GM23338 (cell line): ENCODE results near the gene SHOC1. TPM values are rescaled to one million over a fixed set of nuclear protein-coding genes. Genes with fewer than 3 reads are reported as not detected.

Source experiments
- ATAC-seq: fragments of 200-7000 bp; cut with Tn5 transposase; 3 replicates; pipeline ENCODE4 v1.9.1; 2020
- DNase-seq: peaks from one replicate; pipeline ENCODE4 v3.0.0-alpha.2; 2015; ENCODE audit warnings: low spot score
- H2AFZ ChIP-seq: fragments of 200-600 bp; sonication (generic); 2 replicates; pipeline ENCODE4 v1.8.0; 2016; ENCODE audit warnings: antibody characterized with exemption, mild to moderate bottlenecking, moderate library complexity
- H3F3A ChIP-seq: fragments of 200-600 bp; sonication (generic); replicated peaks from 2 replicates; pipeline ENCODE4 v1.8.0; 2017; ENCODE audit warnings: antibody characterized with exemption, mixed run types, low read depth
- H3K27ac ChIP-seq: fragments of 200-600 bp; sonication (generic); 2 replicates; pipeline ENCODE4 v1.6.1; 2016; ENCODE audit warnings: low read depth
- H3K27me3 ChIP-seq: fragments of 200-600 bp; sonication (generic); 2 replicates; pipeline ENCODE4 v1.8.0; 2016; ENCODE audit warnings: mild to moderate bottlenecking, mixed run types, moderate library complexity; ENCODE audit not compliant: insufficient read depth
- H3K36me3 ChIP-seq: fragments of 200-600 bp; sonication (generic); 2 replicates; pipeline ENCODE4 v1.8.0; 2016; ENCODE audit warnings: mild to moderate bottlenecking; ENCODE audit not compliant: insufficient read depth
- H3K4me1 ChIP-seq: fragments of 200-600 bp; sonication (generic); 2 replicates; pipeline ENCODE4 v1.8.0; 2016; ENCODE audit warnings: mild to moderate bottlenecking, moderate library complexity; ENCODE audit not compliant: insufficient read depth
- H3K4me2 ChIP-seq: fragments of 200-600 bp; sonication (generic); 2 replicates; pipeline ENCODE4 v1.7.1; 2017; ENCODE audit warnings: mixed run types
- H3K4me3 ChIP-seq: fragments of 200-600 bp; sonication (generic); 2 replicates; pipeline ENCODE4 v1.6.1; 2016; ENCODE audit warnings: mixed run types
- H3K79me2 ChIP-seq: fragments of 200-600 bp; sonication (generic); replicated peaks from 2 replicates; pipeline ENCODE4 v1.8.0; 2017; ENCODE audit warnings: mild to moderate bottlenecking; ENCODE audit not compliant: insufficient read depth
- H3K9me2 ChIP-seq: fragments of 200-600 bp; sonication (generic); 2 replicates; pipeline ENCODE4 v1.8.0; 2017; ENCODE audit not compliant: insufficient read depth
- H4K20me1 ChIP-seq: fragments of 200-600 bp; sonication (generic); replicated peaks from 2 replicates; pipeline ENCODE4 v1.8.0; 2017; ENCODE audit warnings: mild to moderate bottlenecking; ENCODE audit not compliant: insufficient read depth
- H3K27ac Mint-ChIP-seq: 2 replicates; pipeline ENCODE4 v1.8.0; 2020; ENCODE audit warnings: inconsistent platforms, mild to moderate bottlenecking, moderate library complexity, mixed read lengths
- H3K27me3 Mint-ChIP-seq: 3 replicates; pipeline ENCODE4 v1.8.0; 2022; ENCODE audit warnings: low read depth, mild to moderate bottlenecking, moderate library complexity, mixed read lengths, inconsistent platforms; ENCODE audit not compliant: insufficient read depth, poor library complexity
- H3K36me3 Mint-ChIP-seq: 3 replicates; pipeline ENCODE4 v1.8.0; 2021; ENCODE audit warnings: low read depth, mild to moderate bottlenecking, inconsistent platforms, moderate library complexity, mixed read lengths
- H3K4me1 Mint-ChIP-seq: 3 replicates; pipeline ENCODE4 v1.8.0; 2020; ENCODE audit warnings: mild to moderate bottlenecking, inconsistent platforms, mixed read lengths
- H3K4me3 Mint-ChIP-seq: 3 replicates; pipeline ENCODE4 v1.8.0; 2021; ENCODE audit warnings: moderate library complexity, mild to moderate bottlenecking, inconsistent platforms, mixed read lengths
- H3K9me3 Mint-ChIP-seq: 3 replicates; pipeline ENCODE4 v1.8.0; 2020; ENCODE audit warnings: moderate library complexity, mild to moderate bottlenecking, inconsistent platforms, mixed read lengths
- CREB1 ChIP-seq: fragments of 250-450 bp; sonication (Bioruptor Pico); IDR thresholded peaks from 2 replicates; pipeline ENCODE4 v1.5.0; 2020; ENCODE audit warnings: low read depth, mild to moderate bottlenecking, moderate library complexity
- CTCF ChIP-seq, 2 experiments: fragments of 200-600 bp in 1 of 2; sonication (generic) in 1 of 2; conservative IDR thresholded peaks; 2 replicates each; pipeline versions ENCODE4 v1.5.1 to v1.6.1; 2016 to 2017; ENCODE audit warnings: antibody characterized with exemption in 2 of 2, low read depth in 2 of 2, mild to moderate bottlenecking in 2 of 2, moderate library complexity in 1 of 2
- ETS1 ChIP-seq: IDR thresholded peaks from 2 replicates; pipeline ENCODE4 v1.6.1; 2016; ENCODE audit warnings: antibody characterized with exemption
- EZH2 ChIP-seq: fragments of 200-600 bp; sonication (generic); IDR thresholded peaks from one replicate; pipeline ENCODE4 v1.8.0; 2017; ENCODE audit warnings: antibody characterized with exemption, mild to moderate bottlenecking, low read depth; ENCODE audit not compliant: unreplicated experiment
- EZH2phosphoT487 ChIP-seq: fragments of 200-600 bp; sonication (generic); IDR thresholded peaks from one replicate; pipeline ENCODE4 v1.8.1; 2018; ENCODE audit warnings: antibody characterized with exemption; ENCODE audit not compliant: unreplicated experiment
- JUNB ChIP-seq: IDR thresholded peaks from one replicate; pipeline ENCODE4 v1.6.1; 2016; ENCODE audit warnings: antibody characterized with exemption; ENCODE audit not compliant: unreplicated experiment
- NANOG ChIP-seq: IDR thresholded peaks from 2 replicates; pipeline ENCODE4 v1.6.1; 2016; ENCODE audit warnings: antibody characterized with exemption, borderline replicate concordance
- POLR2AphosphoS5 ChIP-seq: IDR thresholded peaks from 2 replicates; pipeline ENCODE4 v1.6.1; 2016; ENCODE audit warnings: antibody characterized with exemption, low read depth
- STAT1 ChIP-seq: IDR thresholded peaks from one replicate; pipeline ENCODE4 v1.6.1; 2016; ENCODE audit warnings: antibody characterized with exemption; ENCODE audit not compliant: unreplicated experiment
- ZNF114 ChIP-seq: fragments of 250-450 bp; sonication (Bioruptor Pico); IDR thresholded peaks from 2 replicates; pipeline ENCODE4 v1.5.0; 2020; ENCODE audit warnings: mild to moderate bottlenecking, moderate library complexity
- ZNF331 ChIP-seq: fragments of 250-450 bp; sonication (Bioruptor Pico); IDR thresholded peaks from 2 replicates; pipeline ENCODE4 v1.5.0; 2020; ENCODE audit warnings: low read depth, mild to moderate bottlenecking, moderate library complexity
- ZNF462 ChIP-seq: fragments of 250-450 bp; sonication (Bioruptor Pico); IDR thresholded peaks from 2 replicates; pipeline ENCODE4 v1.5.0; 2020; ENCODE audit warnings: mild to moderate bottlenecking, moderate library complexity
- polyA plus RNA-seq: library from polyadenylated mRNA; unstranded; fragments of >200 nt; fragmentation: Nextera tagmentation; extraction: Ambion mirVana; gene quantifications from 2 replicates; pipeline ENCODE4 v1.2.1, GENCODE V29; 2016
- total RNA-seq: library from RNA; depleted of rRNA; stranded (reverse); fragments of >200 nt; shearing (Covaris generic); gene quantifications from 2 replicates; pipeline ENCODE4 v1.2.3, GENCODE V29; 2014

The SHOC1 gene
- total and polyA plus RNA-seq, 2 experiments from 2014 or later = 0.39 TPM; not detected in 1

- no peaks in the 10 kb centered on the region for H3K4me1 ChIP-seq
- H3K4me2 ChIP-seq = no peak overlapping the region
- H3K4me1 Mint-ChIP-seq = no peaks in the 10 kb centered on the region
- H3K27ac ChIP-seq = no peak overlapping the region
- no peaks in the 10 kb centered on the region for H3F3A ChIP-seq
- H3K36me3 ChIP-seq = no peaks in the 10 kb centered on the region
- no peaks in the 10 kb centered on the region for H3K79me2 ChIP-seq
- H2AFZ ChIP-seq = no peak overlapping the region
- H4K20me1 ChIP-seq = no peaks in the 10 kb centered on the region
- TF ChIP-seq EZH2phosphoT487 (no peak), STAT1 (no peak), JUNB (no peak), ETS1 (no peak), CREB1 (CRISPR knock-in tag) (no peak), CTCF (conservative IDR thresholded peaks at IDR 0.05; ENCODE audit: low read depth in 2 of 2) (no peak), NANOG (no peak), POLR2AphosphoS5 (no peak), EZH2 (no peak), ZNF331 (CRISPR knock-in tag) (no peak)
- no peak overlapping the region for H3K4me3 ChIP-seq
- H3K36me3 Mint-ChIP-seq = no peaks in the 10 kb centered on the region
- H3K27me3 ChIP-seq = no peaks in the 10 kb centered on the region
- H3K27ac Mint-ChIP-seq = no peak overlapping the region
- no peak for ATAC-seq
- no peaks in the 10 kb centered on the region for H3K9me2 ChIP-seq
- DNase-seq = no peak
- H3K9me3 Mint-ChIP-seq = no peaks in the 10 kb centered on the region
- no peak overlapping the region for H3K4me3 Mint-ChIP-seq
- no peaks in the 10 kb centered on the region for H3K27me3 Mint-ChIP-seq
These were observed 45.2 kb upstream of the SHOC1 start for GRCh38 chr9:111839987-111840386.

- H3F3A ChIP-seq = no peaks in the 10 kb centered on the region
- H3K27ac Mint-ChIP-seq = no peak overlapping the region
- no peaks in the 10 kb centered on the region for H3K36me3 ChIP-seq
- no peaks in the 10 kb centered on the region for H4K20me1 ChIP-seq
- H3K4me1 ChIP-seq = no peaks in the 10 kb centered on the region
- H3K4me1 Mint-ChIP-seq = no peaks in the 10 kb centered on the region
- H3K9me3 Mint-ChIP-seq = no peaks in the 10 kb centered on the region
- H3K27me3 ChIP-seq = no peaks in the 10 kb centered on the region
- H3K36me3 Mint-ChIP-seq = no peaks in the 10 kb centered on the region
- H2AFZ ChIP-seq = no peak overlapping the region
- no peak overlapping the region for H3K4me2 ChIP-seq
- no peaks in the 10 kb centered on the region for H3K79me2 ChIP-seq
- no peaks in the 10 kb centered on the region for H3K9me2 ChIP-seq
- no peak for DNase-seq
- H3K4me3 ChIP-seq = no peak overlapping the region
- H3K27me3 Mint-ChIP-seq = no peaks in the 10 kb centered on the region
- no peak for ATAC-seq
- H3K27ac ChIP-seq = no peak overlapping the region
- H3K4me3 Mint-ChIP-seq = no peak overlapping the region
- TF ChIP-seq ZNF462 (CRISPR knock-in tag) (no peak), ETS1 (no peak), CREB1 (CRISPR knock-in tag) (no peak), ZNF331 (CRISPR knock-in tag) (no peak), EZH2phosphoT487 (no peak), ZNF114 (CRISPR knock-in tag) (no peak)
These were observed 44.6 kb upstream of the SHOC1 start for GRCh38 chr9:111839387-111839786.
